ENCODE measurements around the gene CD86. TPM values are rescaled to one million over a fixed set of nuclear protein-coding genes. Genes with fewer than 3 reads are reported as not detected.
A peak's percentile ranks its signal among the peaks of the same experiment; 100 is the strongest.

The CD86 gene
- total RNA-seq, 1 experiment from 2014 or later = not detected

GRCh38 chr3:122021811-122022401 lies 33.3 kb upstream of the CD86 start, which contains the start of gene ILDR1:
Gene ILDR1 (minus strand): TSS chr3:122022247. CDS start chr3:122022077, 170 bp downstream.
- no peaks in the 10 kb centered on the region for H3K4me1 ChIP-seq (ENCODE audit: control insufficient read depth, insufficient read depth, low read length)
- H3K36me3 ChIP-seq (ENCODE audit: control insufficient read depth, insufficient read depth, low read length) = no peaks in the 10 kb centered on the region
- H3K27ac ChIP-seq (ENCODE audit: low read length) = no peak within 1 kb of the TSS
- POLR2A ChIA-PET = no interaction called here
- no peaks in the 10 kb centered on the region for H3K9me3 ChIP-seq (ENCODE audit: control insufficient read depth, insufficient read depth, low read depth, low read length)
- CTCF ChIA-PET = no interaction called here
- BruUV-seq (replicated peaks) = no TSS peak
- intact Hi-C loops (cut with micrococcal nuclease; ENCODE audit: unreplicated experiment) = no loop called here
- H3K27me3 ChIP-seq (ENCODE audit: control insufficient read depth, insufficient read depth, low read length) = peaks cover 14% of the 10 kb centered on the region
- ATAC-seq (peak; percentile 73), DNase-seq (ENCODE audit: low read depth, low spot score) (no peak)
- TF ChIP-seq TCF7L2 (IDR thresholded peaks at IDR 0.05; ENCODE audit: low read depth, low read length) (no peak), POLR2AphosphoS5 (IDR thresholded peaks at IDR 0.05; ENCODE audit: low read depth, low read length) (no peak), SIN3A (IDR thresholded peaks at IDR 0.05; ENCODE audit: borderline replicate concordance, insufficient read depth, low read depth, low read length) (no peak)
- TF ChIP-seq, protein P1, sequence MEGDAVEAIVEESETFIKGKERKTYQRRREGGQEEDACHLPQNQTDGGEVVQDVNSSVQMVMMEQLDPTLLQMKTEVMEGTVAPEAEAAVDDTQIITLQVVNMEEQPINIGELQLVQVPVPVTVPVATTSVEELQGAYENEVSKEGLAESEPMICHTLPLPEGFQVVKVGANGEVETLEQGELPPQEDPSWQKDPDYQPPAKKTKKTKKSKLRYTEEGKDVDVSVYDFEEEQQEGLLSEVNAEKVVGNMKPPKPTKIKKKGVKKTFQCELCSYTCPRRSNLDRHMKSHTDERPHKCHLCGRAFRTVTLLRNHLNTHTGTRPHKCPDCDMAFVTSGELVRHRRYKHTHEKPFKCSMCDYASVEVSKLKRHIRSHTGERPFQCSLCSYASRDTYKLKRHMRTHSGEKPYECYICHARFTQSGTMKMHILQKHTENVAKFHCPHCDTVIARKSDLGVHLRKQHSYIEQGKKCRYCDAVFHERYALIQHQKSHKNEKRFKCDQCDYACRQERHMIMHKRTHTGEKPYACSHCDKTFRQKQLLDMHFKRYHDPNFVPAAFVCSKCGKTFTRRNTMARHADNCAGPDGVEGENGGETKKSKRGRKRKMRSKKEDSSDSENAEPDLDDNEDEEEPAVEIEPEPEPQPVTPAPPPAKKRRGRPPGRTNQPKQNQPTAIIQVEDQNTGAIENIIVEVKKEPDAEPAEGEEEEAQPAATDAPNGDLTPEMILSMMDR (IDR thresholded peaks at IDR 0.05) = no peak
- TF ChIP-seq, protein P2, sequence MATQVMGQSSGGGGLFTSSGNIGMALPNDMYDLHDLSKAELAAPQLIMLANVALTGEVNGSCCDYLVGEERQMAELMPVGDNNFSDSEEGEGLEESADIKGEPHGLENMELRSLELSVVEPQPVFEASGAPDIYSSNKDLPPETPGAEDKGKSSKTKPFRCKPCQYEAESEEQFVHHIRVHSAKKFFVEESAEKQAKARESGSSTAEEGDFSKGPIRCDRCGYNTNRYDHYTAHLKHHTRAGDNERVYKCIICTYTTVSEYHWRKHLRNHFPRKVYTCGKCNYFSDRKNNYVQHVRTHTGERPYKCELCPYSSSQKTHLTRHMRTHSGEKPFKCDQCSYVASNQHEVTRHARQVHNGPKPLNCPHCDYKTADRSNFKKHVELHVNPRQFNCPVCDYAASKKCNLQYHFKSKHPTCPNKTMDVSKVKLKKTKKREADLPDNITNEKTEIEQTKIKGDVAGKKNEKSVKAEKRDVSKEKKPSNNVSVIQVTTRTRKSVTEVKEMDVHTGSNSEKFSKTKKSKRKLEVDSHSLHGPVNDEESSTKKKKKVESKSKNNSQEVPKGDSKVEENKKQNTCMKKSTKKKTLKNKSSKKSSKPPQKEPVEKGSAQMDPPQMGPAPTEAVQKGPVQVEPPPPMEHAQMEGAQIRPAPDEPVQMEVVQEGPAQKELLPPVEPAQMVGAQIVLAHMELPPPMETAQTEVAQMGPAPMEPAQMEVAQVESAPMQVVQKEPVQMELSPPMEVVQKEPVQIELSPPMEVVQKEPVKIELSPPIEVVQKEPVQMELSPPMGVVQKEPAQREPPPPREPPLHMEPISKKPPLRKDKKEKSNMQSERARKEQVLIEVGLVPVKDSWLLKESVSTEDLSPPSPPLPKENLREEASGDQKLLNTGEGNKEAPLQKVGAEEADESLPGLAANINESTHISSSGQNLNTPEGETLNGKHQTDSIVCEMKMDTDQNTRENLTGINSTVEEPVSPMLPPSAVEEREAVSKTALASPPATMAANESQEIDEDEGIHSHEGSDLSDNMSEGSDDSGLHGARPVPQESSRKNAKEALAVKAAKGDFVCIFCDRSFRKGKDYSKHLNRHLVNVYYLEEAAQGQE (IDR thresholded peaks at IDR 0.05; ENCODE audit: insufficient read depth in 1 of 2, low read depth in 2 of 2, low read length in 1 of 2) = no peak
- in situ Hi-C loops (cut with HindIII; ENCODE audit: low pct_unique_long_range_greater_than_20kb, low sequenced_read_pairs) = no loop called here
- peak within 1 kb of the TSS; percentile 23 to 25 for H3K4me3 ChIP-seq (ENCODE audit: low read depth in 2 of 2, low read length in 2 of 2)

- TF ChIP-seq, protein P1 (IDR thresholded peaks at IDR 0.05) = no peak
- no peak for TF ChIP-seq SIN3A (IDR thresholded peaks at IDR 0.05; ENCODE audit: borderline replicate concordance, insufficient read depth, low read depth, low read length)
- TF ChIP-seq POLR2AphosphoS5 (IDR thresholded peaks at IDR 0.05; ENCODE audit: low read depth, low read length) = no peak
- TF ChIP-seq TCF7L2 (IDR thresholded peaks at IDR 0.05; ENCODE audit: low read depth, low read length) = no peak
- TF ChIP-seq, protein P2 (IDR thresholded peaks at IDR 0.05; ENCODE audit: insufficient read depth in 1 of 2, low read depth in 2 of 2, low read length in 1 of 2) = no peak
- H3K4me1 ChIP-seq (ENCODE audit: control insufficient read depth, insufficient read depth, low read length) = no peaks in the 10 kb centered on the region
- DNase-seq (ENCODE audit: low read depth, low spot score) (no peak), ATAC-seq (no peak)
- intact Hi-C loops (cut with micrococcal nuclease; ENCODE audit: unreplicated experiment) (no loop called here), in situ Hi-C loops (cut with HindIII; ENCODE audit: low pct_unique_long_range_greater_than_20kb, low sequenced_read_pairs) (no loop called here)
- CTCF ChIA-PET = no interaction called here
- H3K27me3 ChIP-seq (ENCODE audit: control insufficient read depth, insufficient read depth, low read length) = peaks cover 14% of the 10 kb centered on the region
- no peaks in the 10 kb centered on the region for H3K36me3 ChIP-seq (ENCODE audit: control insufficient read depth, insufficient read depth, low read length)
- no peak overlapping the region for H3K27ac ChIP-seq (ENCODE audit: low read length)
- no TSS peak for BruUV-seq (replicated peaks)
- H3K9me3 ChIP-seq (ENCODE audit: control insufficient read depth, insufficient read depth, low read depth, low read length) = no peaks in the 10 kb centered on the region
- POLR2A ChIA-PET = interaction anchor here (0.6 kb wide), 1 partner anchor 17 kb away, joined by 6 read pairs; no protein-coding TSS in a partner anchor
- H3K4me3 ChIP-seq (ENCODE audit: low read depth in 2 of 2, low read length in 2 of 2) = no peak overlapping the region
These were observed 31.7 kb upstream of the CD86 start for GRCh38 chr3:122023335-122023910.
